GM06990 (cell line): ENCODE measurements around the gene PATZ1.

Experiments used
- DNase-seq: peaks from one replicate; pipeline ENCODE4 v3.0.0-alpha.2; 2011; ENCODE audit not compliant: insufficient read length; ENCODE audit errors: extremely low read depth
- H3K27me3 ChIP-seq: replicated peaks from 2 replicates; pipeline ENCODE4 v1.6.0; 2011; ENCODE audit warnings: low read length; ENCODE audit not compliant: control insufficient read depth, insufficient read depth
- H3K36me3 ChIP-seq: 2 replicates; pipeline ENCODE4 v1.5.1; 2011; ENCODE audit warnings: low read length; ENCODE audit not compliant: control insufficient read depth, insufficient read depth
- H3K4me3 ChIP-seq: replicated peaks from 2 replicates; pipeline ENCODE4 v1.5.1; 2011; ENCODE audit warnings: low read depth, mild to moderate bottlenecking, control low read depth, low read length
- CTCF ChIP-seq: IDR thresholded peaks from 2 replicates; pipeline ENCODE4 v1.5.1; 2011; ENCODE audit warnings: low read length, control low read depth, mild to moderate bottlenecking, inconsistent platforms; ENCODE audit not compliant: insufficient read depth, poor library complexity, severe bottlenecking

The PATZ1 gene

GRCh38 chr22:31300896-31301295, 45.2 kb downstream of the PATZ1 start:
- Histone ChIP-seq H3K36me3 (no peaks in the 10 kb centered on the region), H3K4me3 (no peak overlapping the region), H3K27me3 (no peaks in the 10 kb centered on the region)
- DNase-seq, result no peak
- TF ChIP-seq CTCF, result no peak

GRCh38 chr22:31295831-31296657, 50.1 kb downstream of the PATZ1 start:
- Histone ChIP-seq H3K27me3 (no peaks in the 10 kb centered on the region), H3K4me3 (no peak overlapping the region; the same call in 1 of the 2 replicates), H3K36me3 (no peaks in the 10 kb centered on the region)
- no peak for DNase-seq
- no peak for TF ChIP-seq CTCF

GRCh38 chr22:31295360-31295759, 50.8 kb downstream of the PATZ1 start:
- no peak for DNase-seq
- no peak for TF ChIP-seq CTCF
- Histone ChIP-seq H3K27me3 (no peaks in the 10 kb centered on the region), H3K36me3 (no peaks in the 10 kb centered on the region), H3K4me3 (no peak overlapping the region)

GRCh38 chr22:31292236-31292989, 53.7 kb downstream of the PATZ1 start, which contains the start of gene PIK3IP1:
TSS of gene PIK3IP1 (minus strand) at chr22:31292488. CDS start at chr22:31292344, 144 bp downstream.
- DNase-seq, result peak; percentile 71
- TF ChIP-seq CTCF, result peak; percentile 65
- no peaks in the 10 kb centered on the region for H3K27me3 ChIP-seq
- H3K4me3 ChIP-seq, result peak within 1 kb of the TSS; percentile 79
- H3K36me3 ChIP-seq, result no peaks in the 10 kb centered on the region; the same call in 1 of the 2 replicates

- Histone ChIP-seq H3K4me3 (peak overlapping the region; percentile 79), H3K27me3 (no peaks in the 10 kb centered on the region), H3K36me3 (no peaks in the 10 kb centered on the region; the same call in 1 of the 2 replicates)
- TF ChIP-seq CTCF, result no peak
- peak; percentile 27 for DNase-seq
Observed at GRCh38 chr22:31291481-31292235, 54.5 kb downstream of the PATZ1 start.
